Fibroblast of upper back skin (primary cell): ENCODE results near the gene TM7SF3.
"Not testable (repeated sequence)": the region's sequence is repeated elsewhere in the genome, so short reads cannot be mapped to it uniquely, and the experiment has no call there.

ENCODE experiments used
- DNase-seq: peaks from one replicate; pipeline ENCODE4 v3.0.0-alpha.2; 2013

Gene TM7SF3

DNA sequence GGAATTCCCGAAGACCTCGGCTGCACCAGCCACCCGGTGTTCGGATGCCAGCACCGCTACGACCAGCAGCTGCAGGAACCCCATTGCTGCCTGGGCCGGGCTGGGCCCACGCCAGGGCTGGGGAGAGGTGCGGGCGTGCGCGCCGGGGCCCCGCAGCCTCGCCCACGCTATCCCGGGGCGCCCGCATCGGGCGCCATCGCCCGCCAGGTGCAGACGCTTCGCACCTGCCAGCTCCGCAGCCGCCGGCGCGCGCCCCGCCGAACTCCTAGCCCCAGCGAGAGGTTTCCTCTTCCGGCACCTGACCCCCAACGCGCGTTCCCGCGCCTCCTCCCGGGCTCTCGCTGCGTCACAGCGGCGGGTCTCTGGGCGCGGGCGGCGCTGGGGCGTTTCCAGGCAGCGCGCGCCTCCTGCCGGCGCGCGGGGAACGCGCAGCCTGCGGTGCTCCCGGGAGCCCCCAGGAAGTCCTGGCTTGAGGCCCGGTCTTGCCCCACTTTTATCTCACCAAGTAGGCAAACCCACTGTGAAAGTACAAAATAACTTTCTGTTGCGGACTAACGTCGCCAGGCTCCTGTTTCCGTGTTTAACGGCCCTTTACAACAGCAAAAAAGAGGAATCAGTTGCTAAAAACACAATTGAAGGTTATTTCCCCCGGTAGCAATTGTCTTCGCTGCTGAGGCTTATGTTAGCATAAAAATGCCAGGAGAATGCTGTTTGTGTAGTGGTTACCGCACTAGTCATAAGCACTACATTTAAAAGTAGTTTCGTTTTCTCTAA, at the start of gene TM7SF3:
TM7SF3 (minus strand) TSS at position 300 of the 774 bp plus-strand sequence; CDS start at position 84, 216 bp downstream.
- peak; percentile 84 for DNase-seq

DNA sequence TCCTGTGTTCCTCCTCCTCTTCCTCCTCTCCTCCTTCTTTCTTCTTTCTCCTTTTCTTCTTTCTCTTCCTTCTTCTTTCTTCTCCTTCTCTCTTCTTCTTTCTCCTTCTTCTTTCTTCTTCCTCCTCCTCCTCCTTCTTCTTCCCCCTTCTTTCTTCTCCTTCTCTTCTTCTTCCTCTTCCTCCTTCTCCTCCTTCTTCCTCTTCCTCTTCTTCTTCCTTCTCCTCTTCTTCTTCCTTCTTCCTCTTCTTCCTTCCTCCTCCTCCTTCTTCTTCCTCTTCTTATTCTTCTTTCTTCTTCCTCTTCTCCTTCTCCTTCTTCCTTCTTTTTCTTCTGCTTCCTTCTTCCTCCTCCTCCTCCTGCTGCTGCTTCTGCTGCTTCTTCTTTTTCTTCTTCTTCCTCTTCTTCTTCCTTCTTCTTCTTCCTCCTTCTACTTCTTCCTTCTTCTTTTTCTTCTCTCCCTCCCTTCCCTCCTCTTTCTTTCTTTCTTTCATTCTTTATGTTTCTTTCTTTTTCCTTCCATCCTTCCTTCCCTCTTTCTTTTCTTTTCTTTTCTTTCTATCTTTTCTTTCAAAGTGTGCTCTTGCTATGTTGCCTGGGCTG, 49.2 kb upstream of the TM7SF3 start:
- no peak for DNase-seq

DNA sequence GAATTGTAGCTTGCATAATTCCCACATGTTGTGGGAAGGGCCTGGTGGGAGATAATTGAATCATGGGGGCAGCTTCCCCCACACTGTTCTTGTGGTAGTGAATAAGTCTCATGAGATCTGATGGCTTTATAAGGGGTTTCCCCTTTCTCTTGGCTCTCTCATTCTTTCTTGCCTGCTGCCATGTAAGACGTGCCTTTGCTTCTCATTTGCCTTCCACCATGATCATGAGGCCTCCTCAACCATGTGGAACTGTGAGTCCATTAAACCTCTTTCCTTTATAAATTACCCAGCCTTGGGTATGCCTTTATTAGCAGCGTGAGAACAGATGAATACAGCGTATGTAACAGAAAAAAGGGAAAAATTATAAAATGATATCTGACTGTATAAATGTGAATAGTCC, 47.1 kb upstream of the TM7SF3 start:
- no peak for DNase-seq

DNA sequence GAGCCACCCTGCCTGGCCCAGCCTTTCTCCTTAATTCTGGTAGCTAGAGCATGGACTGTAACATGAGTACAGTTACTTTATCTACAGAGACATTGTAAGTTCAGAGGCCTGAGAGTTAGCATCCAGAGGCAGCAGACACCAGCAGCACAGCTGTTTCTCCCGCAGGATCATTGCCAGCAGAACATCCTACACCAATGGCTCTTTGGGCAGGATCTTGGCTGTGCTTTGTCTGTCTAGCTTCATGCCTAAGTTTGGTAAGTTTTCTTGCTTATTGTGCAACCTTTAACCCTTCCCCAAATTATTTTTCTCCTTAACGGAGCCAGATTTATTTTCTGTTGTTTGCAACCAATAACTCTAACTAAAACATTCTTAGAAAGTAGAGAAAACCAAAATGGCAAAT, 46.6 kb upstream of the TM7SF3 start:
- no peak for DNase-seq

- no peak for DNase-seq
Observed at GRCh38 chr12:27057543-27057942, 43.4 kb upstream of the TM7SF3 start.

DNA sequence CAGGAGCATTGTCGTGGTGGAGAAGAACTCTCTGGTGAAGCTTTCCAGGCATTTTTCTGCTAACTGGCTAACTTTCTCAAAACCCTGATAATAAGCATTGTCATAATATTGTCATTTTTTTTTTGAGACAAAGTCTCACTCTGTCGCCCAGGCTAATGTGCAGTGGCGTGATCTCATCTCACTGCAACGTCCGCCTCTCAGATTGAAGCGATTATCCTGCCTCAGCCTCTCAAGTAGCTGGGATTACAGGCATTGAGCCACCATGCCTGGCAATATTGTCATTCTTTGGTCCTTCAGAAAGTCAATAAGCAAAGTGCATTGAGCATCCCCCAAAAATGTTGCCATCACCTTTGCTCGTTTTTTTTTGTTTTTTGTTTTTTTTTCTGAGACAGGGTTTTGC, 41.8 kb upstream of the TM7SF3 start:
- no peak for DNase-seq

GRCh38 chr12:27052742-27053141, 38.6 kb upstream of the TM7SF3 start:
- no peak for DNase-seq

DNA sequence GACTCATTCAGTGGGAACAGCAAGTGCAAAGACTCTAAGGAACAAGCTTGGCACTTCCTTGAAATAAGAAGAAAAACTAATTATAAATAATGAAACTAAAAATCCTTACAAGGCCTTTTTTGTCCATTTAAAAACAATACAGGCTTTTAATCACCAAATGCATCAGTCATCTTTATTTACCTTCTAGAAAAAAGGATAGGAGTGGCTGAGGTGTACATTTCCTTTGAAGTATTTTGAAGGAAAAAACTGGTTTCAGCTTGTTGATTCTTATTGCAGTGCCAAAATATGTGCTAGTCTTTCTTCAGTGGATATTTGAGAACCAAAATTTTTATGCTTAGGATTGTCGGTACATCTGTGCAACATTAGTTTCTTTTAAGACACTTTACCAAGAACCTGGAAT, 38.0 kb upstream of the TM7SF3 start:
- no peak for DNase-seq

GRCh38 chr12:27048822-27049752, 34.9 kb upstream of the TM7SF3 start:
- peak; percentile 94 for DNase-seq

- DNase-seq = not testable (repeated sequence)
Observed at GRCh38 chr12:27042018-27042417, 27.8 kb upstream of the TM7SF3 start.

- DNase-seq = not testable (repeated sequence)
Observed at GRCh38 chr12:27040637-27041036, 26.5 kb upstream of the TM7SF3 start.

DNA sequence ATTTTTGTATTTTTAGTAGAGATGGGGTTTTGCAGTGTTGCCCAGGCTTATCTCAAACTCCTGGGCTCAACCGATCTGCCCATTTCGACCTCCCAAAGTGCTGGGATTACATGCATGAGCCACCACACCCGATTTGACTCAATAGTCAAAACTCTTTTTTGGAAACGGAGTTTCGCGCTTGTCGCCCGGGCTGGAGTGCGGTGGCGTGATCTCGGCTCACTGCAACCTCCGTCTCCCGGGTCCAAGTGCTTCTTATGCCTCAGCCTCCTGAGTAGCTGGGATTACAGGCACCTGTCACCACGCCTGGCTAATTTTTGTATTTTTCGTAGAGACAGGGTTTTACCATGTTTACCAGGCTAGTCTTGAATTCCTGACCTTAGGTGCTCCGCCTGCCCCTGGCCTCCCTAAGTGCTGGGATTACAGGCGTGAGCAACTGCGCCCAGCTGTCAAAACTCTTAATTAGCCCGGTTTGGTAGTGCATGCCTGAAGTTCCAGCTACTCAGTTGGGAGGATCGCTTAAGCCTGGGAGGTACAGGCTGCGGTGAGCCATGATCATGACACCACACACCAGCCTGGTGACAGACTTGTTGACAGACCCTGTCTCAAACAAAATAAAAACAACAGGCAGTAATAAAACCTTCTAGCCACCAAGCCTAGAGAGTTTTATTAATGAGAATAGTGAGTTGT, 20.6 kb upstream of the TM7SF3 start:
- no peak for DNase-seq

- DNase-seq = no peak
Observed at GRCh38 chr12:27032679-27033078, 18.5 kb upstream of the TM7SF3 start.

GRCh38 chr12:27031531-27031930, 17.3 kb upstream of the TM7SF3 start:
- DNase-seq = peak; percentile 24

GRCh38 chr12:27026257-27026656, 12.1 kb upstream of the TM7SF3 start:
- DNase-seq = no peak

DNA sequence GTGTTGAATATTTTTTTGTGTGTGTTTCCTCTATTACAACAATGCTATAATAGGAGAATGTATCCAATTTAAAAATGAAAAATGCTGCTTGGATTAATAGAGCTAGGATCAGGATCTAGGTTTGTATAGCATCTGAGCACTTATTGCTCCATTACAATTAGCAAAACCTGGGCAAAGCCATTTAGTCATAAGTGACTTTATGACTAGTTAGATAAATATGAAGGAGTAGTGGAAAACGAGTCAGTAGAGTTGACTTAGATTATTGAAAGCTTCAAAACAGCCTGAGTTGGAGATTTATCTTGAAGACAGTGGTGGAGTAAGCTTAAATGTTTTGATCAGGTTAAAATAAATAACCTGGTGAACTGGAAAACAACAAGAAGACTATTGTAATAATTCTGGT, 10.9 kb upstream of the TM7SF3 start:
- DNase-seq = no peak

DNA sequence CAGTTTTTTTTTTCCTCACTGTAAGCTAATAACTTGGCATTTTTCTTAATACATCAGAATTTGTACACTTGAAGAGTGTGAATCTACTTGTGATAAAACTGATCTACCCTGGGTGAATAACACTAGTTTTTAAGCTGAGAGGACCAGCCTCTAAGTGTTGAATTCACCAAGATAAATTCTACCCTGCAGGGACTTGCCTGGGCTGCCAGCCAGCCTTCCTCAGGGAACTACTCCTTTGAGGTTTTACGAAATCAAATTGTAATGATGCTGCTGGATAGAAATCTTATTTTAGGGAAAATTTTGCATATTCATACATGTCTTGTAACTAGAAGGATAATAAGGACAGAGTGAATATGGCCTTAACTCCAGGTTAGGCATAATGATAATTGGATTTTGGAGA, 10.1 kb upstream of the TM7SF3 start:
- peak; percentile 25 for DNase-seq

DNA sequence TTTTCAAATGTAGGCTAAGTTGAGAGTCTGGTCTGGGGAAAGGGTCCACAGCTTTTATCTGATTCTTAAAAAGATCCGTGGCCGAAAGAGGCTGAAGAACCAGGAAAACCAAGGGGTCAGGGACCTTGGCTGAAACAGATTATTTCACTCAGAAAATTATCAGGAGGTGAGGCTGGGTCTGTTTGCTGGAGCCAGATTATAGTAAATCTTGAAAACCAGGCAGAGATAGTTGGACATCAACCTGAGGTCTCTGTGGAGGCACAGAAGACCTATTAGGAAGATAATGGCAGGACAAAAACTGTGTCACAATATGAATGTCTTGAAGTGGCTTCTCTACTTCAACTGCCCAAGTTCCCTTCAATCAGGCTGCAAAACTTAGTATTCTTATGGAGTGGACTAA, 6.6 kb upstream of the TM7SF3 start:
- DNase-seq = no peak

DNA sequence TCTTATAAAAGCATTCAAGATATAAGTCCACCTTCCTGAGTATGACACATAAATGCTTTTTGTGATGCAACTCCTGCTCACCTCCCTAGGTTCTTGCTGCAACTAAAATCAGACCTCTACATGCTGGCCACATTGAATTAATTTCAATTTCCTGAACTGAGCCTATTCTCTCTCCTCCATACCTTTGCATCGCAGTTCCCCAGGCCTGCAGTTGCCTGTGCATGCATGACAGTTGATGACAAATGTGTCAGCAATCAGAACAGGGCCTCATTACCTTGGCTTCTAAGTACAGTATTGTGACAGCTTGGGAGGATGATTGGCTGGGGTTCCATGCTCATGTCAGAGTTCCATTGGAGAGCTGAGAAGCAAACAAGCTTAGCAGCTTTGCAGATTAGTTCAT, 3.9 kb upstream of the TM7SF3 start:
- no peak for DNase-seq

- not testable (repeated sequence) for DNase-seq
Observed at GRCh38 chr12:27017163-27017823, 3.1 kb upstream of the TM7SF3 start.

DNA sequence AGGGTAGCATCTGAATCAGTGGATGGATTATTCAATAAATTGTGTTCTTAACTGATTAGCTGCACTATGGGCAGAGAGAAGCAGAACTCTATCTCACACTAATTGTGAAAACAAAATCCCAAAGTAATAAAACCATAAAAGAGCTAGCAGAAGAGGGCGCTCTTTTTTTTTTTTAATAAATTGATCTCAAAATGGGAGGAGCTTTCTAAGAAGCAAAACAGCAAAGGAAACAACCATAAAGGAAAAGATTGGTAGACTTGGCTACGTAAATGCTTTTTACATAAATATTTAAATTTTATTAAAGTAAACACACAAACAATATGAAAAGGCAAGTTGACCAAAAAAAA, 1.5 kb upstream of the TM7SF3 start:
- peak; percentile 35 for DNase-seq
